ENCODE results near the gene CASS4. TPM values are rescaled to one million over a fixed set of nuclear protein-coding genes. Genes with fewer than 3 reads are reported as not detected.

Gene CASS4
- total RNA-seq, 1 donor from 2014 or later: not detected

- TF ChIP-seq CTCF (IDR thresholded peaks at IDR 0.05) (no peak), EZH2 (IDR thresholded peaks at IDR 0.05) (no peak), EZH2phosphoT487 (IDR thresholded peaks at IDR 0.05) (no peak)
- H3K27me3 Mint-ChIP-seq (ENCODE audit: insufficient read depth, low read depth): no peaks in the 10 kb centered on the region
- no peak overlapping the region for H3K9ac ChIP-seq
- H4K20me1 ChIP-seq (ENCODE audit: low read depth): no peaks in the 10 kb centered on the region
- H3K36me3 Mint-ChIP-seq: no peaks in the 10 kb centered on the region
- no peak for DNase-seq (ENCODE audit: low spot score)
- peaks cover 33% of the 10 kb centered on the region for H3K27me3 ChIP-seq
- no peak overlapping the region for H3K27ac Mint-ChIP-seq
- no peak overlapping the region for H3K27ac ChIP-seq
- peaks cover 25% of the 10 kb centered on the region for H3K4me1 Mint-ChIP-seq
- no peaks in the 10 kb centered on the region for H3K9me3 Mint-ChIP-seq
- H3K9me3 ChIP-seq (ENCODE audit: low read depth): no peaks in the 10 kb centered on the region
- no peak overlapping the region for H3K4me2 ChIP-seq
- H3K4me3 ChIP-seq: no peak overlapping the region
- no peaks in the 10 kb centered on the region for H3K36me3 ChIP-seq
- no peaks in the 10 kb centered on the region for H3K79me2 ChIP-seq (ENCODE audit: low read depth)
- H2AFZ ChIP-seq (replicated peaks): no peak overlapping the region
- no peak overlapping the region for H3K4me3 Mint-ChIP-seq
- H3F3A ChIP-seq (ENCODE audit: low read depth): no peaks in the 10 kb centered on the region
- no peaks in the 10 kb centered on the region for H3K4me1 ChIP-seq
Measured at GRCh38 chr20:56428881-56429280, 16.8 kb downstream of the CASS4 start.

GRCh38 chr20:56429502-56429901, 17.4 kb downstream of the CASS4 start:
- Mint-ChIP-seq H3K4me3 (no peak overlapping the region), H3K27ac (no peak overlapping the region), H3K9me3 (no peaks in the 10 kb centered on the region), H3K4me1 (peaks cover 29% of the 10 kb centered on the region), H3K36me3 (no peaks in the 10 kb centered on the region), H3K27me3 (ENCODE audit: insufficient read depth, low read depth) (no peaks in the 10 kb centered on the region)
- H3K9ac ChIP-seq: no peak overlapping the region
- H3K4me1 ChIP-seq: no peaks in the 10 kb centered on the region
- no peak overlapping the region for H3K27ac ChIP-seq
- no peaks in the 10 kb centered on the region for H3K9me3 ChIP-seq (ENCODE audit: low read depth)
- H3K36me3 ChIP-seq: no peaks in the 10 kb centered on the region
- H3K27me3 ChIP-seq: peaks cover 29% of the 10 kb centered on the region
- H3K4me2 ChIP-seq: no peak overlapping the region
- DNase-seq (ENCODE audit: low spot score): no peak
- no peaks in the 10 kb centered on the region for H3K79me2 ChIP-seq (ENCODE audit: low read depth)
- H2AFZ ChIP-seq (replicated peaks): no peak overlapping the region
- H3K4me3 ChIP-seq: no peak overlapping the region
- no peak for TF ChIP-seq CTCF (IDR thresholded peaks at IDR 0.05)
- no peak for TF ChIP-seq EZH2 (IDR thresholded peaks at IDR 0.05)
- TF ChIP-seq EZH2phosphoT487 (IDR thresholded peaks at IDR 0.05): no peak
- H3F3A ChIP-seq (ENCODE audit: low read depth): no peaks in the 10 kb centered on the region
- no peaks in the 10 kb centered on the region for H4K20me1 ChIP-seq (ENCODE audit: low read depth)

DNA sequence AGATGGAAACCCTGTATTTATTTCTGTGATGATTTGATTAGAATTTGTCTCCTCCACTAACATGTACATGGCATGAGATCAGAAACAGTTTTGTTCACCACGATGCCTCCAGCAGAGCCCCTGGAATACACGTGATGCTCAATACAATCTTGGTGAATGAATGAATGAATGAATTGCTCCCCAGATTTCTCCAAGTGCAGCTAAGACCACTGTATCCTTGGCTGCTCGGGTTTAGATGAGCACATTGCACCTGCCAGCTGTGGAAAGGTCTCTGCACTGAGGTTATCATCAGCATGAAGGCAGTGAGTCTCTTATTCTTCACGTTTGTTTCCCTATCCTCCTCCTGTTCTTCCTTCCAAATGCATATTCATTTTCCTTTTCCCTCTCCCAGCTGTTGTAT, 17.9 kb downstream of the CASS4 start:
- no peaks in the 10 kb centered on the region for H3F3A ChIP-seq (ENCODE audit: low read depth)
- H3K36me3 ChIP-seq: no peaks in the 10 kb centered on the region
- peaks cover 24% of the 10 kb centered on the region for H3K27me3 ChIP-seq
- H4K20me1 ChIP-seq (ENCODE audit: low read depth): no peaks in the 10 kb centered on the region
- Mint-ChIP-seq H3K27ac (no peak overlapping the region), H3K4me3 (no peak overlapping the region), H3K4me1 (peaks cover 30% of the 10 kb centered on the region), H3K9me3 (no peaks in the 10 kb centered on the region), H3K27me3 (ENCODE audit: insufficient read depth, low read depth) (no peaks in the 10 kb centered on the region), H3K36me3 (no peaks in the 10 kb centered on the region)
- H3K9me3 ChIP-seq (ENCODE audit: low read depth): no peaks in the 10 kb centered on the region
- no peaks in the 10 kb centered on the region for H3K79me2 ChIP-seq (ENCODE audit: low read depth)
- H3K4me3 ChIP-seq: no peak overlapping the region
- no peak overlapping the region for H3K27ac ChIP-seq
- no peak for DNase-seq (ENCODE audit: low spot score)
- TF ChIP-seq EZH2phosphoT487 (IDR thresholded peaks at IDR 0.05) (no peak), CTCF (IDR thresholded peaks at IDR 0.05) (no peak), EZH2 (IDR thresholded peaks at IDR 0.05) (no peak)
- no peak overlapping the region for H3K9ac ChIP-seq
- H3K4me1 ChIP-seq: no peaks in the 10 kb centered on the region
- no peak overlapping the region for H3K4me2 ChIP-seq
- no peak overlapping the region for H2AFZ ChIP-seq (replicated peaks)
